NCI-H2081 (cell line): ENCODE results near the gene NBR1.
"Not testable (repeated sequence)": the region's sequence is repeated elsewhere in the genome, so short reads cannot be mapped to it uniquely, and the experiment has no call there.

Experiments
- DNase-seq, 2 experiments: peaks; one replicate each; lab custom pipeline; 2025; lab: John Stamatoyannopoulos, UW

NBR1 gene

DNA sequence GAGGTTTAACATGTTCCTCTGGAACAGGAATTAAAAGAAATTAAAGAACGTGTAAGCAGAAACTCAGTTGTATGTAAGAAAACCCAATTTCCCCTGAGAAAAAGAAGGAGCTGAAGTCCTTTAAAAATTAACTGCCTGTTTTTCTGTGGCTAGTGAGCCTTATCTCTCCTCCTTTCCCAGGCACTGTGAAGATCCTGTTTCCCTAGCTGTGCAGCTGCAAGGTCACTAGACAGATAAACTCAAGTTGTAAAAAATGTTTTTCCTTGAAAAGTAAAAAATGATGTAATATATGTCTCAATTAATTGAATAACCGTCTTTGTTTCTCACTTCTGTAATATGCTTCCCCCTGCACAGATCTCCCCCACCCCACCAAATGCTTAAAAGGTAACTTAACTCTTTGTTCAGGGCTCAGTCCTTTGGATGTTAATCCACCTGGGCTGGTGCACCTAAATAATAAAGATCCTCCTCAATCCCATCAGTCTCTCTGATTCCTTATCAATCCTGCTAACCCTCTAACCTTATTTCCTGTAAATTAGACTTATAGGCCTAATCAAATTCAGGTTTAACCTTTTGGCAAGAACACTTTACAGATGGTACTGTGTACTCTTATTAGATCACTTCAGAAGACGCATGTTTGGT is 17.7 kb upstream of the NBR1 start:
- peak in 1 of 2 experiments; percentile 5 for DNase-seq

DNA sequence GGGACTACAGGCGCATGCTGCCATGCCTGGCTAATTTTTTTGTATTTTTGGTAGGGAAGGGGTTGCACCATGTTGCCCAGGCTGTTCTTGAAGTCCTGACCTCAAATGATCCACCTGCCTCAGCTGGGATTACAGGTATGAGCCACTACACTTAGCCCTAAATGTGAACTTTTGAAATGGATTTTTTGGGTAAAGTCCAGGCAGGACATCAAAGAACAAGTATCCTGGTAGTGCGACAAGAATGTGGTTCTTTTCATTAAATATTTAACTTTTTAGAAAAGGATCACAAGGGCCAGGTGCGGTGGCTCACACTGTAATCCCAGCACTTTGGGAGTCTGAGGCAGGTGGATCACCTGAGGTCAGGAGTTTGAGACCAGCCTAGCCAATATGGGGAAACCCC is 15.3 kb upstream of the NBR1 start:
- DNase-seq = no peak

DNA sequence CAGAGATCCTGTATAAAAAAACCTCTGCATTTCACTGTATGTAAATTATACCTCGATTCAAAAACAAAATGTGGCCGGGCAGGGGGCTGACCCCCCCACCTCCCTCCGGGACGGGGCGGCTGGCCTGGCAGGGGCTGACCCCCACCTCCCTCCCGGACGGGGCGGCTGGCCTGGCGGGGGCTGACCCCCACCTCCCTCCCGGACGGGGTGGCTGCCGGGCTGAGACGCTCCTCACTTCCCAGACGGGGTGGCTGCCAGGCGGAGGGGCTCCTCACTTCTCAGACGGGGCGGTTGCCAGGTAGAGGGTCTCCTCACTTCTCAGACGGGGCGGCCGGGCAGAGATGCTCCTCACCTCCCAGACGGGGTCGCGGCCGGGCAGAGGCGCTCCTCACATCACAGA is 11.8 kb upstream of the NBR1 start:
- not testable (repeated sequence) for DNase-seq

DNA sequence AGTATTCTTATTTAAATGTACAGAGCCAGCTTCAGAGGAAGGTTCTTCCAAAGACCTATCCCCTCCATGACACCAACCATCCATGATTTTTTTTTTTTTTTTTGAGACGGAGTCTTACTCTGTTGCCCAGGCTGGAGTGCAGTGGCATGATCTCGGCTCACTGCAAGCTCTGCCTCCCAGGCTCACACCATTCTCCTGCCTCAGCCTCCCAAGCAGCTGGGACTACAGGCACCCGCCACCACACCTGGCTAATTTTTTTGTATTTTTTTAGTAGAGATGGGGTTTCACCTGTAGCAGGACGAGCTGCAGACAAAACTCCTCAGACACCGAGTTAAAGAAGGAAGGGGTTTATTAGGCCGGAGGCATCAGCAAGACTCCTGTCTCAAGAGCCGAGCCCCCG is 11.1 kb upstream of the NBR1 start:
- not testable (repeated sequence) for DNase-seq

DNA sequence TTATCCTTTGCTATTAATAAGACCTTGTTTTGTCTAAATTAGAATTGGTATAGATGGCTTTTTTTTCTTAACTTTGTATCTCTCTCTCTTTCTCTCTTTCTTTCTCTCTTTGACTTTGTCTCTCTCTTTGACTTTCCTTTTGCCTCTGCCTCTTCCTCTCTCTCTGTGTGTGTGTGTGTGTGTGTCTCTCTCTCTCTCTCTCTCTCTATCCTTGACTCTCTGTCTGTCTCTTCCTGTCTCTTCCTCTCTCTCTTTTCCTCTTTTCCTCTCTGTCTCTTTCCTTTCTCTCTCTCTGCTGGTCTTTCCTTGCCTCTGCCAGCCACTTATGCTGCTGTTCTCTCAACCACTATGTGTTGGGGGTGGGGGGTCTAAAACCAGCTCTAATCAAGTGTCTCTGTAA is 5.0 kb upstream of the NBR1 start:
- DNase-seq = not testable (repeated sequence)

DNA sequence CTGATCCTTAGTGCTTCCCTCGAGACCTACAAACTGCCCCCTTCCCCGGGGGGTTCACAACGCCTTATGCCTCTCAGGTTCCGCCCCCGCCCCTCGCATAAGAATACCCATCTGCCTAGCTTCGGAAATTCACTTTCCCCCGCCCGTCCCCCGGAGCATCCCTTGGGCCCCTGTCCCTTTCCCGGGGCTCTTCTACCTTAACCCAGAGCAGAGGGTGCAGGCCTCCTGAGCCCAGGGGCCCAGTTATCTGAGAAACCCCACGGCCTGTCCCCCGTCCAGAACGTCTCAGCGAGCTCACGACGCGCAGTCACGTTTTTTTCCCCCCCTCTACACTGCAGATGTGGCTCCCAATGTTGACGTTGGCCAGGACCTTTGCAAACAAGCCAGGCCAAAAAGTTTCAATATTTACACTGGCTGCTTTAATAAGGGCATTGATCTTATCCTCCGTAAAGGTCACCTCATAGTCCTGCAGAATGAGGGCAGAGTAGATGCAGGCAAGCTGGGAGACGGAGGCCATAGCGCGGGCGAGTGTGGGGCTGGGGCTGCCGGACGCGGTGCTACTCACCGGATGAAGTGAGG is 1.4 kb upstream of the NBR1 start:
- peak; percentile 20 to 53 for DNase-seq

DNA sequence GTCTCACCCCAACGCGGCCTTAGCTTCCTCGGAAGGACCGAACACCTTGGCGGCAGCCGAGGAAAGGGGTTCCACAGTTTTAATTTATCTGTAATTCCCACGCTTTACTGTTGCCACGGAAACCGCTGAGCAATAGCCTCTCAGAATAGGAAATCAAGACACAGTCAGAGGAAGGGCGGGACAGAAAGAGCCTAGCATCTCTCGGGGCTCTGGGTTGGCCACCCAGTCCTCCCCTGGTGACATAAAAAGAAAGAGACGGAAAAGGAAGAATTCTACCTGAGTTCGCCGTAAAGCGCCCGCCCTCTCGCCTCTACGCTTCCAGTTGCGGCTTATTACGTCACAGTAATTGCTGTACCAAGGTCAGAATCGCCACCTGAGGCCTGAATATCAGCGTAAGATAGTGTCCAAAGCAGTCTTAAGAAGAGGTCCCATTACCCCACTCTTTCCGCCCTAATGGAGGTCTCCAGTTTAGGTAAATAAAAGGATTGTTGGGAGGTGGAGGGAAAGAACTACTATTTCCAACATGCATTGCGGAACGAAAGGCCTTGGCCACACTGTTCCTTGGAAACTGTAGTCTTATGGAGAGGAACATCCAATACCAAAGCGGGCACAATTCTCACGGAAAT is 761 bp upstream of the NBR1 start:
- DNase-seq = peak; percentile 96 to 98

DNA sequence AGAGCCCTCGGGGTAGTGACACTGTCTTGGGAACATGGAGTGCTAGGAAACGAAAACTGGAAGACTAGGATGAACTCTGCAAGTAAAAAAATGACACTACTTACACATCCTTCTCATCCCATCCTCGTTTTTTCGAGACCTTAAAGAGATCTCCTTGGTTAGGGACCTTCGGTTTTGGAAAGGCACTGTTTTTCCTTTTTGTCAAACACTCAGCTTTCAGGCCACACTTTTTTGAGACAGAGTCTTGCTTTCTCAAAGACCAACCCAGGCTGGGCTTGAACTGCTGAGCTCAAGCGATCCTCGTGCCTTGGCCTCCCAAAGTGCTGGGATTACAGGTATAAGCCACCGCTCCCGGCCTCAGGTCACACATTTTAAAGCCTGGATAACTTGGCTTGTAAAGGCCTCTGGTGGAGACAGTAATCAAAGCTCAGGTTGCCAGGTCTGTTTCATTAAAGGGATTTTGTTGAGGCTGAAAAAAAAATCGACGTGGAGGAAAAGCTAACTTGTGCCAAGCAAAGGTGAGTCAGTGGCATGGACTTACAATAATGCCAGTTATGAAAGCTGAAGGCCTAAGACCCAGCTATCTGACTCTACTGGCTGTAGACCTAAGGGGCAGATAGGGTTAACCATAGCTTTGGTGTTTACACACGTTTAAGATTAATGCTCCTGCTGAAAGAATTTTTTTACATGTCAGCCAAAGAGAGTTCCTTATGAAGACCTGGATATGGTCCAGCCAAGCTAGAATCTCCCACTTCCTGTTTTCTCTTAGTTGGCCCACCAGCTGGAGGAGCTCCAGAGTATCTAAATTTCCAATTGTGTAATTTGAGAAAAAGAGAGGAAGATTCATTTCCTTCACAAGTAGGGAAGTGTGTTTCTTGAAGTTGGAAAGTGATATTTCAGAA is 823 bp downstream of the NBR1 start:
- DNase-seq = peak; percentile 34 to 58

DNA sequence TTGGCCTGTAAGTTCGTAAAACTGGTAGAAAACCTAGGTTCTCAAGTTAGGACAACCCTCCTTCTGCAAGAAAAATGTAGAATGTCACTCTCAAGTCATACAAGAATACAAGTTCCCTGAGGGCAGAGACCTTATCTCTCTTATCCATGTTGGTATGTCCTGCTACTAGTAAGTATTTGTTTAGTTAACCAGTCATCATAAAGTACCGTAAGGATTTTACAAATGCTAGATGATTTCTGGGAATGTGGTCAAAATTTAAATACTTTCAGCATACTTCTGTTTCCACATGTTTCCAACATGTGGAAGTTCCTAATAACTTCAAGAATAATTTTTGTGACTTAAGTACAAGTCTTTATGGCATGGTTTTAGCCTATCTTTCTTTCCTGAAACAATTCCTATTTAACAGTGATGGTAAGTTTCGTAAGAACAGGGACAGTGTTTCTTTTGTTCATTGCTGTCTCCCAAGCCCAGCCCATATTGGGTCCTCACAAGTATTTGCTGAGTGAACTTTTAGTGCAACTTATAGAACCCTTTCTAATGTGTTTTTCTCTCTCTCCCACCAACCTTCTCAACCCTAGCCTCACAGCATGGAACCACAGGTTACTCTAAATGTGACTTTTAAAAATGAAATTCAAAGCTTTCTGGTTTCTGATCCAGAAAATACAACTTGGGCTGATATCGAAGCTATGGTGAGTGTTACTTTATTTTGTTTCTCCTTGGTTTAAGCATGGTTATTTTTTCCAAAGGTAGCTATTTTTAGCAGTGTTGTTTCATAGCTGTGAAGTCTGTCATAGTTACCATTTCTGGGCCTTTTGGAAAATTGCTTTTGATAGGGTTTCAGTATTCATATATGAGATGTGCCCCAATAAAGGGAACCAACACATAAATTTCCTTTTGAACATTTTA is 4.5 kb downstream of the NBR1 start:
- DNase-seq = no peak

DNA sequence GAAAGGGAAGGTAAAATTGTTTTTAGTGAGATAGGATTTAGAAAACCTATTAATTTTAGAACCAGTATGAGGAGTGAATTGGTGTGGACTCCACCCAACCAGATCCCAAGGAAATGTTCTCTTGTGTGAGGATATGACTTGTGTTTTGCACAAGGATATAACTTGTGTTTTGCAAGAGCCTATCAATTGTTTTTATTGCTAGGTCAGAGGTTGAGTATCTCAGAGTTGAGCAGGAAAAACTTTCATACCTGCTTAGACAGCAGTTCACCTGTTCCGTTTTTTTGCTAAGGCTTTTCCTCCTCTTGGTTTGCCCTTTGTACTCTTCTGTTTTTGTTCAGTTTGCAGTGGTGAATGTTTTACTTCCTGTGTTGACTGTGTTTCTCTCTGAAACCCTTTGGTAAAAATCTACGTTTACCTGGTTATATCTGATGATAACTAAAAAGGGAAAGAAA is 5.1 kb downstream of the NBR1 start:
- no peak for DNase-seq

DNA sequence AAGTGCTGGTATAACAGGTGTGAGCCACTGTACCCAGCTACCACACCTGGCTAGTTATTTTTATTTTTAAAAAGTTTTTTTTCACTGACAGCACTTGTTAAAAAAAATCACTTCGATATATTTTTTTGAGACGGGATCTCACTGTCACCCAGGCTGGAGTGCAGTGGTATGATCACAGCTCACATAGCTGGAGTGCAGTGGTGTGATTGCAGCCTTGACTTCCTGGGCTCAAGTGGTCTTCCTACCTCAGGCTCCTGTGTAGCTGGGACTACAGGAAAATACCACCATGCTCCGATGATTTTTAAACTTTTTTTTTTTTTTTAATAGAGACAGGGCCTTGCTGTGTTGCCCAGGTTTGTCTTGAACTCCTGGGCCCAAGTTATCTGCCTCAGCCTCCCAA is 12.9 kb downstream of the NBR1 start:
- DNase-seq = no peak

DNA sequence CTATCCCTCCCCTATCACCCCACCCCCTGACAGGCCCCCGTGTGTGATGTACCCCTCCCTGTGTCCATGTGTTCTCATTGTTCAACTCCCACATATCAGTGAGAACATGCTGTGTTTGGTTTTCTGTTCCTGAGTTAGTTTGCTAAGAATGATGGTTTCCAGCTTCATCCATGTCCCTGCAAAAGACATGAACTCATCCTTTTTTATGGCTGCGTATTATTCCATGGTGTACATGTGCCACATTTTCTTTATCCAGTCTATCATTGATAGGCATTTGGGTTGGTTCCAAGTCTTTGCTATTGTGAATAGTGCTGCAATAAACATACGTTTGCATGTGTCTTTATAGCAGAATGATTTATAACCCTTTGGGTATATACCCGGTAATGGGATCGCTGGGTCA is 15.6 kb downstream of the NBR1 start:
- not testable (repeated sequence) for DNase-seq

DNA sequence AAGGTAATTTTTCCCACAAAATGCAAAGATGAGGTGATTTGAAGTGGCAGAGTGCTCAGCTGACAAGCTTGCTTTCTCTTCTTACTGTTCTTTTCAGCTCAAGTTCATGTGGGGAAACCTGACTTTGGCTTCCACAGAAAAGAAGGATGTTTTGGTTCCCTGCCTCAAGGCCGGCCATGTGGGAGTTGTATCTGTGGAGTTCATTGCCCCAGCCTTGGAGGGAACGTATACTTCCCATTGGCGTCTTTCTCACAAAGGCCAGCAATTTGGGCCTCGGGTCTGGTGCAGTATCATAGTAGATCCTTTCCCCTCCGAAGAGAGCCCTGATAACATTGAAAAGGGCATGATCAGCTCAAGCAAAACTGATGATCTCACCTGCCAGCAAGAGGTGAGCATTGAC is 22.2 kb downstream of the NBR1 start:
- no peak for DNase-seq

DNA sequence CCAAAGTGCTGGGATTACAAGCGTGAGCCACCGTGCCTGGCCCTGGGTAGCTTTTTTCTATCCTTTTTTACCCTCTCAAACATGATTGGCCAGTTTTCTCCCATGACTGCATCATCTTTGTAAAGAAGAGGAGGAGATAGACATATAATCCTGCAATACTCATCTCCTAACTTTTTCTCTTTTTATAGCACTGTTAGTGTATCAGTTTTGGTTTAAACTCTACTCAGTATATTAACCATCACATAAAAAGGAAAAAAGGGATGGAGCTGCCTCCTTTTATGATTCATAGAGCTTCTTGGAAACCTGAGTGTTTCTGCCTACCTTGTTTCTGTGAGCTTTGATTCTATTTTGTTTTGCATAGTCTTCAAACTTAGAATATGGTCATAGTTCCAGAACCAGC is 28.6 kb downstream of the NBR1 start:
- no peak for DNase-seq

DNA sequence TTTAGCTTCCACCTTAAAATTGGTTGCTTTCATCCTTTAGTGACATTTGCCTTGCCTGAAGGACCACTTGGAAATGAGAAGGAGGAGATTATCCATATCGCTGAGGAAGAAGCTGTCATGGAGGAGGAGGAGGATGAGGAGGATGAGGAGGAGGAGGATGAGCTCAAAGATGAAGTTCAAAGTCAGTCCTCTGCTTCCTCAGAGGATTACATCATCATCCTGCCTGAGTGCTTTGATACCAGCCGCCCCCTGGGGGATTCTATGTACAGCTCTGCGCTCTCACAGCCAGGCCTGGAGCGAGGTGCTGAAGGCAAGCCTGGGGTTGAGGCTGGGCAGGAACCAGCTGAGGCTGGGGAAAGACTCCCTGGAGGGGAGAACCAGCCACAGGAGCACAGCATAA is 29.1 kb downstream of the NBR1 start:
- DNase-seq = no peak

DNA sequence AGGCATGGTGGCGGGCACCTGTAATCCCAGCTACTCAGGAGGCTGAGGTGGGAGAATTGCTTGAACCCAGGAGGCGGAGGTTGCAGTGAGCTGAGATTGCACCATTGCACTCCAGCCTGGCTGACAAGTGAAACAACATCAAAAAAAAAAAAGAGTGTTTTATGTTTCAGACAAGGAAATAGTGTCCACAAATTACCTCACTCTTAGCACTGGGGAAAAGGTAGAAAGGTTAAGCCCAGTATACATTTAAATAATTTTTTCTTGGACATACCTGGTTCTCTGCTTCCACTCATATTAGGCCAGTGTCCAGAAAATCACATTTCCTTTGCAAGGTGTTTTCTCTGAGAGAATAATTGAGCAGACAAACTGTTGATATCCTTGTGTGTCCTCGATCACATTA is 32.0 kb downstream of the NBR1 start:
- DNase-seq = not testable (repeated sequence)

DNA sequence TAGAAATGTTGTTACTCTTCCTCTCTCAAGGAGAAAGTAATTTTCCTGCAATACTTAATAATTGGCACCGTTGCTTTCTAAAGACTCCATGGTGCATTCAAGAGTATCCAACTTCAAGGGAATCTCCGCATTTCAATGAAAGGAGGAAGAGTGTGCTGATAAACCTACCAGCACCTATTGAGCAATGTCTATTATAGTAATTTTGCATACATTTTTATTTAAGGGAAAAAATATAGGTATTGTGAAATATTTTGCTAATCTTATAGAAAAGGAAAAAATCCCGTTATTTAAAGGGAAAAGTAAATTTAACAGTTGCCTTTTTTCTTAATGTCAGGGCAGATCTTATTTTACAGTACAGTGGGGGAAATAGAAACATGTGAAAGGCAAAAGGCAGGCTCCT is 39.6 kb downstream of the NBR1 start:
- no peak for DNase-seq

DNA sequence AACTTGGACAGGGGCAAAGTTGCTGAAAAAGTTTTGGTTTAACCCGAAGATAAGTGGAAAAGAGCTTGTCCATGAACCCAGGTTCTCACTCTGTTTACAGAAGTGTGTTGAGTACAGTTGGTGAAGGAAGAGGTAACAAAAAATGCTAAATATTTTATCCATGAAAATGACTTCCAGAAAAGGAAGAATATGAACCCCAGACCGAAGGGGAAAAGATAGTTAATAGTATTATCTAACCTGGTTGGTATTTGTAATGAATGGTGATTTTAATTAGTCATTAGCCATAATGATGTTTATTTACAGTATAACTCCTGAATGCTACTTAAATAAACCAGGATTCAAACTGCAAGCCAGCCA is 40.1 kb downstream of the NBR1 start:
- no peak for DNase-seq

DNA sequence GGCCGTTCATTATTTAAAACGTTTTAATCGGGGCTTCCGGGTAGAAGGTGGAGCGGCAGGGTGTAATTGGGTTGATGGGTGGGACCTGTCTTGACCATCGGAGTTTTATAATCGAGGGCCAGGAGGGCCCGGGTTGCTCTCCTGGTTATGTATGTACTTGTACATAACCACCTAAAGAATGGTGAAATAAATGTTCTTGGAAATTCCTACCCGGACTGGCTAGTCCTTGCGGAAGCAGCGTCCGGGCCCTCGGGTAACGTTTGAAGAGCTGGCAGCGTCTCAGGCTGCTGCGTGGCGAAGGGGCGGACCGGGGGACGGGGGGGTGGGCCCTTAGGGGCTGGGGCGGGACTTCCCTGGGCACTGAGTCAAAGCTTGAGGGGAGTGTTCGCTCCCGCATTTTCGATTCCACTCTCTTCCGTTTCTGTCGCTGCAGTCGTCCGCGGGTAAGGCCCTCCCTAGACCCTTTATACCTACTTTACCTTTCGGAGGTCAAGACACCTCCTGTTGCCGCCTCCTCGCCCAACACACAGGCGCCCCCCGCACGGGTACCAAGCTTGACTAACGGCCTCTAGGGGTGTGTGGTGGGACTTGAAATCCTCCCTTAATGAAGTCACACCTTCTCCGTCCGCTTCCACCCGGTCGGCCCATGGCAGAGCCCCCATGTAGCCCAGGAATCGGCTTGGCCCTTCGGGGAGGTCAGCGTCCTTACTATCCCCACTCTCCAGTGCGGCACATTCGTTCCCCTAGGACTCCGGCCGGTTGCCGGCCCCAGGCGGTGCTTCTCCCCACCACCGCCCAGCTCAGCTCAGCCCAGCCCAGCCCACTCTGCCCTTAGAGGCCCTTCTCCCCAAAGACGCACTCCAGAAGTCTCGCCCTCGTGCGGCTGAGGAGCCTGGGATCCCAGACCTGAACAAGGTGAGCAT is 40.7 kb downstream of the NBR1 start, which contains the start of gene TMEM106A:
Gene TMEM106A (plus strand): TSS at position 396 of the 923 bp plus-strand sequence. CDS start 1,167 bp downstream, outside the sequence.
- no peak for DNase-seq
